Stimulated activated CD4-positive, alpha-beta T cell treated with anti-CD3 and anti-CD28 coated beads, Interleukin-1b, Interleukin-23, amount 100 ng/mL, for 48 hours (primary cell): ENCODE measurements around the gene RNF14.

ENCODE experiments used
- DNase-seq: peaks from one replicate; pipeline ENCODE4 v3.0.0-alpha.2; 2020

RNF14 gene

DNA sequence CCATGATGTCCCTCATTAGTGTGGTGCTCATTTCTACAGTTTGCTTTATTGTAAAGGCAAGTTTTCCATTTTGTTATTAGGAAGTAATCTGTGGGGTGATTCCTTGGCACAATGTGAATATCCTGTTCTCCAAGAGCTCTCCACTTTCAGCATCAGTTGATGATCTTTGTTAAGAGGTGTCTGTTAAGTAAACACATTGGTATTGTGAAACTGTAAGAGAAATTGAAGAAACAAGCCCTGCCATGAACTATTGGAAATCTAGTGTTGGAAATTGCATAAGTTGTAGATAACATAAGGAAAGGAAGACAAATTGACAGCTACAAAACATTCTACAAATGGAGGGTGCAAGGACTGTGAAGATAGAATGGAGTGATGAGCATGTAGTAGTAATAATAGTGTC lies 17.2 kb downstream of the RNF14 start:
- DNase-seq: no peak

DNA sequence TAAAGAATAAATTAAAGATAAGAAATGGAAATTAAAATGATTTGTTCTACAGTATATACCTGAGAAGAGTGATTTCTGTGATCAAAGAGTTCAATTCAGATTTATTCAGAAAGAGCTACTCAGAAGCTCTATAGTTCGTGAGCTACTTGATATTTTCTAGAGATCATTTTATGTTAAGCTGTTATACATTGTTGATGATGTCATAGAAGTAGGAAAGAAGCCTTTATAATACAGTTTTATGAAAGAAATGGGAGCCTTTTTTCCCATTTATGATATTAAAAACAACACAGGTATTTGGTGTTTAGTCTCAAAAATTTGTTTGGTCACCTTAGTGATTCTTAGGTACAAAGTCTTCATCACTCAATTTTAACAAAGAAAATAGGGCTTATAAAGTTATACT lies 20.8 kb downstream of the RNF14 start:
- DNase-seq: no peak

DNA sequence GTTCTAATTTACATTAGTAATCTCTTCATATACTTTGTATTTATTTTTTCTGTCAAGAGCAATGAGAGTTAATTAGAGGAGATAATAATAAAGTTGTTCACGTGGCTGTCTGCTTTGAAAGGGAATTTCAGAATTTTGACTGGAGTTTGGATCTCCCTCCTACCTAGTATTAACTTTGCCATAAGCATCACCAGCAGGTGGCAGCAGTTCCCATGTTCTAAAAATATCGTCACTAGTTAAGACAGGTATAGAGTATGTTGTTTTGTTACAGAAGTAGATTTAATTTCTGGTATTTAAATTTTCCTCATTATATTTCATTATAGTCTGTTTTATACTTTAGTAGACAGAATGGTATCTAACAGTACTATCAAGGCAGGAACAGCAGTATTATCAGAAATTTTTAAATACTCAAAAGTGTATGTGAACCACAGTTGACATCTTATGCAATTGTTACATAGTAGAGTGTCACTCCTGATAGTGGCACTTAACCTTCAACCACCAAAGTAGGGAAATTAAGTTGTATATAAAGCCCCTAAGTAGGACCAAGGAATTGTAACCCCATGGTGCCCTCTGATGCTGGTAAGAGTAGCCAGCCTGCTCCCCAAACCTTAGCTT lies 23.6 kb downstream of the RNF14 start:
- DNase-seq: peak; percentile 67

DNA sequence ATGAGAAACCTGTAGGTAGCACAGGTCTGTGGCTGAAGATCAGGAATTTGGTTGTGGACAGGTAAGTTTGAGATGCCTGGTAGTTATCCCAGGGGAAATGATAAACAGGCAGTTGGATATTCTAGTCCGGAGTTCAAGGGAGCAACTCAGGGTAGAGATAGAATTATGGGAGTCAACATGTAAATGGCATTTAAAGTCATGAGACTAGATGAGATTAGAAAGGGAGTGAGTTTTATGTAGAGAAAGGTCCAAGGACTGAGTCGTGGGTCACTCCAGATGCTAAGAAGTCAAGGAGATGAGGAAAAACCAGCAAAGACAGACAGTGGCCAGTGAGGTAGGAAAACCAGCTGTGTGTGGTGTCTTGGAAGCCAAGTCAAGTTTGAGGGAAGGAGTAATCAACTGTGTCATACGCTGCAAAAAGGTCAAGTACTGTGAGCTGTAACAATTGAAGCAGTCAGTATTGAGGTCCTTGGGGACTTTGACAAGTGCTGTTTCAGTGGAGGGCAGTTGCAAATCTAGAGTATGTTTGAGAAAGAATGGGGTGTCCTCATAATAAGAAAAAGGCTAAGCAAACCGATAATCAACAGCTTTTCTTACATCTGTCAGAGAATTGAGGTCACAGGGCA lies 25.7 kb downstream of the RNF14 start:
- DNase-seq: no peak

DNA sequence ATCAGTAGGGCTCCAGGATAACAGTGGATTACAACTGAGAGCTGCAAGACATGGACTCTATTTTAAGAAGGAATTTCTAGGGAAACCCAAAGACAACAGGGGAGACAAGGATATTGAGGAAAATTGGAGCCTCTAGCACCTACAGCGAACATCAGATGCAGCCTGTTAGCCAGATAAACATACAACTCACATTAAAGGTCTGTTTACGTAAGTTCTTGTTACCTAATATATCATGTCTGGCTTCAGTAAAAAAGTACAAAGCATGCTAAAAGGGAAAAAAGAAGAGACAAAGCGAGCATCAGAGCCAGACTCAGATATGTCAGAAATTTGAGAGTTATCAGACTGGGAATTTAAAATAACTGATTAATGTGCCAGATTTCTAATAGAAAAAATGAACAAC lies 26.8 kb downstream of the RNF14 start:
- DNase-seq: no peak

DNA sequence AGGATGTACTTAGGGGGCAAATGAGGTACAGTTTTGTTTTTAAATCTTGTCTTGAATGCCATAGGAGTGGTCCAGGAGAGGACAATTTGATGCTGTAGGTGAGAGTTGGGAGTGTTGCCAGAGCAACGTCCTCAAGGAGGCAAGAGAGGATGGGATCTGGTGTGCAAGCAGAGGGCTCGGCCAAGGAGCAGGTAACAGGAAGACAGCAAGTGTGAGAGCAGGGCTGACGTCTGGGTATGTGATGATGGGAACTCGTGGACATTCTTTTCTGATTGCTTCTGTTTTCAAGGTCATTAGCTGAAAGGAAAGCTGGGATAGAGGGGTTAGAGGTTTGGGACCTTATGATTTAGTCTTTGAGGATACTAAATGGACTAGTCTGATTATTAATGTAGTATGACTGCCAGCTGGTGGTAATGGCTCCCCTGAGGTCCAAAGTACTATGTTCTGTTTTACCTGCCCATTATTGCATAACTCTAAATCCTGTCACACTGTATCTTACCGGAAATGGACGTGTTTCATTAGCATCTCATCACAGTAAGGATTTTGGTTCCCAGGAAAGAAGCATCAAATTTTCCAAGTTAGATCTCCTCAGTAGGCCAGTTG lies 28.6 kb downstream of the RNF14 start:
- DNase-seq: no peak

DNA sequence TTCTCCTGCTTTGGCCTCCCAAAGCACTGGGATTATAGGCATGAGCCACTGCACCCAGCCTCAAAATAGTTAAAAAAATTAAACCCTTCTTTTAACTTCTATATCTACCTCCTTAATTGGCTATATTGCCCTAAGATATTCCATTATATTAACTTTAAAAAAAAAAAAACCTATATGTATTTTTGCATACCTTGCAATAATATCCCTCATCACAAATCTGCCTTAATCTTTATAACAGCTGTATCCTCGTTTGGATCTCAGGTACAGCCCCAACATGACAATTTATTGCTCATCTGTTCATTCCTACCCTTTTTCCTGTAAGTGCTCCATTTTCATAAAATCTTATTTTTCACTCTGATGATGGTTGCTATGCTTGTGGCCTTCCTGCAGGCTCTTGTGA lies 31.3 kb downstream of the RNF14 start:
- no peak for DNase-seq

DNA sequence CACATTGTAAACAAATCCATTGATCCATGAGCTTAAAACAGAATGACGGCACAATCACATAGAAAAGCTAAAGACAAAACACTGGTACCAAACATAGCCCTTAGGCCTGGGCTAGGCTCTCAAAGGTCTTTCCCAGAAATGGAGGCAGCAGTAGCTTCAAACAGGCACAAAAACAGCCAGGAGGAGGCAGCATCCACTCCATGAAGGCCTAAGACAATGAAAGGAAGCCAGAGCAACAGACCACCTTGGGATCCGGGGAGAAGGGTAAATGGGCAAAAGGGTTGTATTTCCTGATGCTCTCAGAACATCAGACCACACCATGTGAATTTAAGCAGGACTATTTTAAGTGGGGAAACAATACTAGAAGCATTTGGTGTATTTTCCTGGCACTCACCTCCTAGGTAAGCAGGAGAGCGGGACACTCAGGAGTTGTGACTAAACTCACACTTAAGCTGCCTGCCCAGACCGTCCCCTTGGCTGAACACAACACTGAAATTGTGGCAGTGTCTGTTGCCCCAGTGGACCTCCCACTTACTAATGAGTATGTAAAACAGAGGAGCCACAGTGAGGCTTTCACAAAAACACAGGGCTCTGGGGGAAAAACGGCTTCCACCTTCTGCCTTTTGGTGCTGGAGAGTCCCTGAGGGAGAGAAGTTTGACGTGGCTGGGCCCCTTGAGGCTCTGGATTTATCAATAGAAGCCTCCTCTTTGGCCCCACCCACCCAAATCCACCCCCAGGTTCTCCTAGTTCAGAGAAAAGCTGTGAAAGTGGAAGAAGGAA lies 32.0 kb downstream of the RNF14 start:
- no peak for DNase-seq

DNA sequence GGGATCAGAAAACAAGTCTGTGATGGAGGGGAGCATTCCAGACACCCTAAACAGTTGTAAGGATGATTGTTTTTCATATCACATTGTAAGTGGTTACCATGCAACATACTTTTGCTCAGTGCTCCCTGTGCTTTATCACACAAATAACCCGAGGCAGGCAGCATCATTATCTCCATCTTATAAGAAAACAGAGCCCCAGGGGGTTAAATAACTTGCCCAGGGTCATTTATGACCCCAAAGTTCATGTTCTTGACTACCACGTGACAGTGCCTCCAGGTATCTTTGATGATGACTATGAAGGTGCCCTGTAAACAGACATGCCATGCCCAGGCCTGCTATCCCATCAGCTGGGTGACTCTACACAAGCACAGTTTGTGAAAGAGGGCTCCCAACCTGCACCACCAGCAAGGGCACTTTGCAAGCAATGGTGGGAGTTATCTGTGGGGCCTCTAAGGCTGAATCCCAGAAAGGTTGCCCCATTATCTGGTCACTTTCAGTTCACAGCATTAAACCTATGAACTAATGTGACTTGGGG lies 34.4 kb downstream of the RNF14 start:
- no peak for DNase-seq

DNA sequence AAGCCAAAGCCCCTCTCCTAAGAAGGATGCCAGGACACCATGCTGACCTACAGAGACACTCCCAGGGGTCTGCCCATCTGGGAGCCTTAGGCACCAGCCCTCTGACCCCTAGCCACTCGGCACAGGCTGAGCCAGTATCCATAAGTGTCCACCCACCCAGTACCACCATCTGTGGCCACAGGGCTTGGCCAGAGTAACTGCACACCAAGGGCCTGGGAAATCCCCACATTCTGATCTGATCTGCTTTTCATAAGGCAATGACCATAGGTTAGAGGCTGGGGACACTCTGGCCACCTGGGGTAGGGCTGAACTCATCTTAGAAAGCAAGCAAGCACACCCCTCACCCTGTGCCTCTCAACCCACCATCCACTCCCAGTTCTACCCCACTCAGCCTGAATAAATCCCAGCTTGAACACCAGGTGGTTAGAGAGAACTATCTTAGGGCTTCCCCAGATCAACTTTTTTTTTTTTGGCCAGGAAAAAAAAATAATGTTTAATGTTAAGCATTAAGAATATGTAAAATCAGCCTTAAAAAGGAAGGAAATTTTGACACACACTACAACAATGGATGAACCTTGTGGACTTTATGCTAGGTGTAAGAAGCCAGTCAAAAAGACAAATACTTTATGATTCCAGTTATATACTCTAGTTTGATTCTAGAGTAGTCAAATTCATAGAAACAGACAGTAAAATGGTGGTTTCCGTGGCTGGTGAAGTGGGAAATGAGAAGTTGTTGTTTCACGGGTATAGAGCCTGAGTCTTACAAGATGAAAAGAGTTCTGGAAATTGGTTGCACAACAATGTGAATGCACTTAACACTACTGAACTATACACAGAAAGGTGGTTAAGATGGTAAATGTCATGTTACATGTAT lies 37.7 kb downstream of the RNF14 start:
- DNase-seq: peak; percentile 61

DNA sequence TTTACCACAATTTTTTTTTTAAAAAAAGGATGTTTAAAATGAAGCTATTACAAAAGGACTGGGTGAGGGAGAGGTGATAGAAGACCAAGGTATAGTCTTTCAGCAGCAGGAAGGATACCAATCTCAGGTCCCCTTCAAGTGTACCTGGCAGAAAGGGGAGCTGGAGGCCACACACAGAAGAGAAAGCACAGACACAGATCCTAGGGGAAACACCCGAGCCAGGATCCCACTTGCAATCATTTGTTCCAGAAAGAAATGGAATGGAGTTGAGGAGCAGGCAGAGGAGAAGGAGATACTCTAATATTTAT lies 38.3 kb downstream of the RNF14 start:
- DNase-seq: no peak

DNA sequence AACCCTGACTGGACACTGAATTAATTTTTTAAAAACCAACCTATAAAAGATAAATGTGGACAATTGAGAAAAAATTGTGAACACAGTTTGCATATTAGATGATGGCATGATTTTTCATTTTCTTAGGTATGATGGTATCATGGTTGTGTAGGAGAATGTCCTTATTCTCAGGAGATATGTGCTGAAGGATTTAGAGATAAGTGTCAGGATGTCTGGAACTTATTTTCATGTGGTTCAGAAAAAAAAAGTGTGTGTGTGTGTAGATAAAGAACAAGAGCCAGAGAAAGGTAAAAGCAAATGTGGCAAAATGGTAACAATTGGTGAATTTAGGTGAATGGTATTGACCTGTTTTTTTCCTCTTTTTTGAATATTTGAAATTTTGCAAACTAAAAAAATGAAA lies 39.9 kb downstream of the RNF14 start:
- DNase-seq: no peak

DNA sequence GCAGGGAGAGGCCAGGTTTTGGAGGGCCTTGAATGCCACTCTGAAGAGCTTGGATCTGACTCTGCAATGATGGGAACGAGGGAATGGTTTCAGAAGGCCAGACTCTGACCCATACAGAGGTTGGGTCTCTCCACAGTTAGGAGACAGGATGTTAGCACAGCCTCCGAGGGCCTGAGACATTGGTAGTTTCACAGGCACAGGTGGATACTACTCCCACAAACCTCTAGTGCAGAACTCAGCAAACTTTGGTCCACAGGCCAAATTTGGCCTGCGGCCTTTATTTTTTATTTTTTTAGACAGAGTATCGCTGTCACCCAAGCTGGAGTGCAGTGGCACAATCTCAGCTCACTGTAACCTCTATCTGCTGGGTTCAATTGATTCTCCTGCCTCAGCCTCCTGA lies 41.0 kb downstream of the RNF14 start:
- DNase-seq: no peak

DNA sequence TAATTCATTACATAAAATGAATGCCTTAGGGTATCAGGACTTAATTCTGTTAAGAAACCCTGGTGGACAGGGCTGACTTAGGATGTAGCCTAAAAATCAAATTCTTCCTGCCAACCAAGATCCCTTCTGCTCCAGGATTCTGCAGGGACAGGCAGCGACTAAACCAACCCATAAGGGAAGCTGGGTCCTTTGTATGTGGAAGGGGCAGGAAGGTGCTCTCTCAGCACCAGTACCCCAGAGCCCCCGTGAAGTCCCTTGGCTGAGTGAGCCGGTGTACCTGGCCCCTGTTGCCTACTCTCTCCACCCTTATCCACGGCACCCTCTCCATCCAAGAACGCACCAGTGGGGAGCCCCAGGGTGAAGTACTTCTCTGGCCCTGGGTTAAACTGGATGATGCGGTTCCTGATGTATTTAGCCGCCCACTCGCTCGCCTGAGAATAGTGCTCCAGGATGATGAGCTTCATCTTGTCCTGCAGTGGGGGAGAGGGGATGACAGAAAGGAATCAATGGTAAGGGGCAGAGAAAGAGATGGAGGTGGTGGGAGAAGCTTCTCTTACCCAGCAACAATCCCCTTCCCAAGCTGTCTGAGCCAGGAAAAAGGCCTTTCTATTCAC lies 42.8 kb downstream of the RNF14 start:
- DNase-seq: peak; percentile 30

DNA sequence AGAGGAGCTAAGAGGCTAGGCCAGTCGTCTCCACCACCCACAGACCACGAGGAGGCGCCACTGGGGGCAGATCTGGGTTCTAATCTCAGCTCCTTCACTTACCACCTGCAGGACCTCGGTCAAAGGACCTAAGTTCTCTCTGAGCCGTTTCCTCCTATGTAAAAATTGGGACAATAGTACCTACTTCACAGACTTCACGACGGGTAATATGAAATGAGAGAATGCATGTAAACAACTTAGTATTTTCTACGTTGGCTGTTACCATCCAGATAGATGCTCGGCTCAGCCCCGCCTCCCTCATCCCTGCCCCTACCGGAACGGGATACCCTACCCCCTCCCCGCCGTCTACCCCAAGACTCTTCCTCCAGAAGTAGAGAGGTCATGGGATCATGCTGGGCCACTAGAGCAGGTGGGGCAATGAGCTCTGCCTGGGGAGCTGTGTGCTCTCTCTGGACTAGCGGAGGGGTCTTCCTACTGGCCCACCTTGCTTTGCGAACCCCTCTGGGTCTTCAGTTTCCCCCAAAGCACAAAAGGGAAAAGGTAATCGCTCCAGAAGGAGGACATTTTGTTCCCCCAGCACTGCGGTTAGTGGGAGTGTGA lies 43.4 kb downstream of the RNF14 start:
- DNase-seq: peak; percentile 71

DNA sequence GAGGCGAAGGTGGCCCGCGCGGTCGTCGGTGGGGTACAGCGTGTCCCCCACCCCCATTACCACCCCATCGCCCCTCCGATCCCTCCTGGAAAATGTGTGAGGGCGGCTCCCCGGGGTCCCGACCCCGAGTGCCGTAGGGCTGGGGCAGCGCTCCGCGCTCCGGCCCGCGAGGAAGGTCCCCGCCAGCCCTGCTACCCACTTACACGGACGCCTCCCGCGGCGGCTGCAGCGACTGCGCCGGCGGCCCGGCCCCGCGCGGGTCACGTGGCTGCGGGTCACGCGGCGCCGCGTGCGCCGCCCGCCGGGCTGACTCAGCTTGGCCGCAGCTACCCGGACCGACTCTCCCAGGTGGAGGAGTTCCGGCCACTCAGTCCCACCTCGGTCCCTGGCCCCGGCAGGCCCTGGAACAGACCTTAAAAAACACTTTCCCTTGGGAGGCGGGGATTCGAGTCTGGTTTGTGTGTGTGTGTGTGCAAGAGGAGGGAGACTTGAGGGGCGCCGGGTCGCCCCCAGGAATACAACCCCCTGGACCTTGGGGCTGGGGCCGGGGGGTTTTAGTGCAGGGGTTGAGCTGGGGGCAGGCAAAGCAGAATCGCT lies 44.0 kb downstream of the RNF14 start, which contains the start of gene GNPDA1:
Gene GNPDA1 (minus strand): TSS at position 236 of the 597 bp plus-strand sequence. CDS start 992 bp downstream, outside the sequence.
- peak; percentile 62 for DNase-seq

DNA sequence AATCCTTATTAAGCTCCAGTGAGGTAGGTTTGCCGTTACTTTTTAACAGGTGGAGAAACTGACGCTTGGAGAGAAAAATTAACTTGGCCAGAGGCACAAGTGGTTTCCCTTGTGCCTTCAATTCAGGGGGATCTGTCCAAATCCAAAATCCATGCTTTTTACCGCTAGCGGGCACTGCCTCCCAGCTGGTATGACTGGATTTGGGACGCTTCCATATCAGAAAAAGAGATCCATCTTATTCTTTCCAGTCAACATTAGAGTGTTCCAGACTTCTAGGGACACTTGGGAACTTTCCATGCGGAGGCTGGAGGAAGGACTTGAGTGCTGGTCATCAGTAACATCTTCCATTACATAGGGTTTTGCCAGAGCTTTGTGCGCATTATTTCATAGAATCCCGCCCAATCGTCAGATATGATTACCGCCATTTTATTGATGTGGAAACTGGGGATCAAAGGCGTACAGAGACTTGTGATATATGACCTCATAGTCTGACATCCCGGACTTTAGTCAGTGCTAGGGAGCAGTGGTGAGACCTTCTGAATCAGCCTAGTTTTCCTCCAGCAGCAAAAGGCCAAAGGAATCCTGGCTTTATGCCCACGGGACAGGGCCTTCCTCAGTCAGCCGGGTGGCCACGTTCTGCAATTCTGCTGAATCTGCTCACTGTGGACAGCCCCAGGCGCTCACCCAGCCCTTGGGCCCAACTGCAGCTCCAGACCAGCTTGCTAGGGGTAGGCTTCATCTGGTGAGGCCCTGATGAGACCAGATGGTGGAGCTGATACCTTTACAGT lies 45.0 kb downstream of the RNF14 start:
- DNase-seq: no peak

DNA sequence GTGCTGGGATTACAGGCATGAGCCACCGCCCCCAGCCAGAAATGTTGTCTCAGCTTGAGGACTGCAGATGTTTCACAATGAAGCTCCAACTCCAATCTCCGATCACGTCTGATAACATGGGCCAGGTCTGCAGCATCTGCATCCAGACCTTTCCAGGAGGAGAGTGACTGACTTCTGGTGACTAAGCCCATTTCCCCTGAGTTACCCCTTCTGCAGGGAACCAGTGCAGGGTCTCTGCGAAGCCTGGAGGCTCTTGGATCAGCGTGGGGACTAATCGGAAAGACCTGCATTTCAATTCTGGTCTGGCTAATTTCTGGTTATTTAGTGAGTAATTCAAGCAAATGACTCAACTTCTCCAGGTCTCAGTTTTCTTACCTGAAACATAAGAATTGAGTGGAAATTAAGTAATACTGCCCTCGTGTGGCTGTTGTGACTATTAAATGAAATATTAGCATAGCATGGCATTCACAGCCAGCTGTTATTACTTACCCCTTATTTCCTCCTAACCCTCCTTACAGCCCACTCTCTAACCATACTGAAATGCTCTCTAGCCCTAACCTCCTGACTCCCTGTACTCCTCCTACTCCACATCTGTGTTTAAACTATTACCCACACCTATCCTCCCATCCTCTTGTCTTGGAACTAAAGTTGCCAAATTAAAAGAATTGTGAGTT lies 46.1 kb downstream of the RNF14 start:
- DNase-seq: peak; percentile 65

DNA sequence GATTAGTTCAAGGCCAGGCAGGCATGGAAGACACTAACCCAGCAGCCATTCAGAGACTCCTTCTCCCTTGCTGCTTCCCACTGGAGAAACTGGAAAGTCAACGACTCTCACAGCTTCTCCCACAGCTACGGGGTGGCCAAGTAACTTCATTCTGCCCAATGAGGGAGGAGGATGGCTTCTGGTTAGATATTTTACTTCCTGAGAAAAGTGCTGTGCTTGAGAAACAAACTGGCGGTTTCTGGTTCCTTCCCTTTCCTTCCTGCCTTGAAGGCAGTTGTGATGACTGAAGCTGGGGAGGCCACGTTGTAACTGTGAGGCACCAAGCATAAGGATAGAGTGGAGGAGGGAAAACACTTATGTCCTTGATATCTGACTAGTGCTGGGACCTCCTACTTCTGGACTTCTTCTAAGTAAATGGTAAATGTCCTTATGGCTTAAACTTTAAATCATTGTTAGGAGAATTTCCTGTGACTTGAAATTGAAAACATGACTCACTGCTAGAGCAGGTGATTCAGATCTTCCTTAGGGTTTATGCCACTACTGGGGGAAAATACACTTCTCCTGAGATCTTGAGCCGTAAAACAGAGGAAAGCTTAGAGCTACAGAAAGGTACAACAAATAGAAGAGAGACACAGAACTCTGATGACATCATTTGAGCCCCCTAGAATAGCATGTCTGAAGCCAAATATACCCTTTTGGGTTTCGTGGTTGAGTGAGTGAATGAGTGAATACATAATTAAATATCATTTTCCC lies 47.1 kb downstream of the RNF14 start:
- DNase-seq: peak; percentile 65
